ENCODE results near the gene ARHGEF37.

Gene ARHGEF37

DNA sequence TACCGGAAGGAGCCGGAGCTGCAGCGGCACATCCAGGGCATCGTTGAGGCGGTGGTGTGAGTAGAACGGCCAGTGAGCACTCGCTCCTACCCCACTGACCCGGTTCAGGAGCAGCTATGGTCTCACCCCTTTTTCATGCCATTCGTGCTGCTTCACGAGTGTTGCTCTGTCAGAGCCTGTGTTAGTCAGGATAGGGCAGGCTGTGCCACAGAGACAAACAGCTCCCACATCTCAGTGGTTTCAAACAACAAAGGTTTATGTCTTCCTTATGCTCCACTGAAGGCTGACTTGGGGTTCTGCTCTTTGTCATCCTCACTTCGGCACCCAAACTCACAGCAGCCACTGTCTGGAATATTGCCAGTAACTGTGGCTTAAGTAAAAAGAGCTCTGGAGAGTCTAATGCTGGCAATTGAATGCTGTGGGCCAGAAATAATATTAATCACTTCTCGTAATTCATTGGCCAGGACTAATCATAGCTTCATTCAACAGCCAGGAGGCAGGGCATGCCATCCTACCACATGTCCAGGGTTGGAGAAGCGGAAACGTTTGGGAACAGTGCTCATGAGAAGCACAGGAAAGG is 28.4 kb downstream of the ARHGEF37 start:
- Histone ChIP-seq H3K9me3 (ENCODE audit: control insufficient read depth in 5 of 5, low read length in 5 of 5) (no peaks in the 10 kb centered on the region), H3K27me3 (ENCODE audit: control insufficient read depth in 5 of 5, insufficient read depth in 4 of 5, low read length in 5 of 5) (no peaks in the 10 kb centered on the region), H3K9ac (ENCODE audit: low read length in 5 of 5) (no peak overlapping the region), H3K36me3 (ENCODE audit: control insufficient read depth in 5 of 5, insufficient read depth in 5 of 5, low read length in 5 of 5) (peaks cover 2 to 58% (median 30%) of the 10 kb centered on the region in 5 donors), H3K4me1 (ENCODE audit: control insufficient read depth in 5 of 5, insufficient read depth in 5 of 5, low read length in 5 of 5) (peaks cover 0 to 6% (median 5%) of the 10 kb centered on the region in 5 donors), H3K27ac (ENCODE audit: low read depth, low read length) (no peak overlapping the region), H3K4me3 (ENCODE audit: low read depth in 1 of 5, low read length in 5 of 5) (no peak overlapping the region)

- no peaks in the 10 kb centered on the region for H3K27me3 ChIP-seq (ENCODE audit: control insufficient read depth in 5 of 5, insufficient read depth in 4 of 5, low read length in 5 of 5)
- H3K9me3 ChIP-seq (ENCODE audit: control insufficient read depth in 5 of 5, low read length in 5 of 5): no peaks in the 10 kb centered on the region
- peaks cover 2 to 53% (median 30%) of the 10 kb centered on the region in 5 donors for H3K36me3 ChIP-seq (ENCODE audit: control insufficient read depth in 5 of 5, insufficient read depth in 5 of 5, low read length in 5 of 5)
- peaks cover 0 to 6% (median 4%) of the 10 kb centered on the region in 5 donors for H3K4me1 ChIP-seq (ENCODE audit: control insufficient read depth in 5 of 5, insufficient read depth in 5 of 5, low read length in 5 of 5)
- H3K27ac ChIP-seq (ENCODE audit: low read depth, low read length): no peak overlapping the region
- no peak overlapping the region for H3K9ac ChIP-seq (ENCODE audit: low read length in 5 of 5)
- no peak overlapping the region for H3K4me3 ChIP-seq (ENCODE audit: low read depth in 1 of 5, low read length in 5 of 5)
These were observed 29.4 kb downstream of the ARHGEF37 start for GRCh38 chr5:149610589-149611255.

GRCh38 chr5:149611326-149611725 is 30.0 kb downstream of the ARHGEF37 start:
- H3K27me3 ChIP-seq (ENCODE audit: control insufficient read depth in 5 of 5, insufficient read depth in 4 of 5, low read length in 5 of 5): no peaks in the 10 kb centered on the region
- no peak overlapping the region for H3K27ac ChIP-seq (ENCODE audit: low read depth, low read length)
- peaks cover 0 to 5% (median 4%) of the 10 kb centered on the region in 5 donors for H3K4me1 ChIP-seq (ENCODE audit: control insufficient read depth in 5 of 5, insufficient read depth in 5 of 5, low read length in 5 of 5)
- H3K9ac ChIP-seq (ENCODE audit: low read length in 5 of 5): no peak overlapping the region
- no peak overlapping the region for H3K4me3 ChIP-seq (ENCODE audit: low read depth in 1 of 5, low read length in 5 of 5)
- H3K9me3 ChIP-seq (ENCODE audit: control insufficient read depth in 5 of 5, low read length in 5 of 5): no peaks in the 10 kb centered on the region
- H3K36me3 ChIP-seq (ENCODE audit: control insufficient read depth in 5 of 5, insufficient read depth in 5 of 5, low read length in 5 of 5): peaks cover 2 to 47% (median 29%) of the 10 kb centered on the region in 5 donors

DNA sequence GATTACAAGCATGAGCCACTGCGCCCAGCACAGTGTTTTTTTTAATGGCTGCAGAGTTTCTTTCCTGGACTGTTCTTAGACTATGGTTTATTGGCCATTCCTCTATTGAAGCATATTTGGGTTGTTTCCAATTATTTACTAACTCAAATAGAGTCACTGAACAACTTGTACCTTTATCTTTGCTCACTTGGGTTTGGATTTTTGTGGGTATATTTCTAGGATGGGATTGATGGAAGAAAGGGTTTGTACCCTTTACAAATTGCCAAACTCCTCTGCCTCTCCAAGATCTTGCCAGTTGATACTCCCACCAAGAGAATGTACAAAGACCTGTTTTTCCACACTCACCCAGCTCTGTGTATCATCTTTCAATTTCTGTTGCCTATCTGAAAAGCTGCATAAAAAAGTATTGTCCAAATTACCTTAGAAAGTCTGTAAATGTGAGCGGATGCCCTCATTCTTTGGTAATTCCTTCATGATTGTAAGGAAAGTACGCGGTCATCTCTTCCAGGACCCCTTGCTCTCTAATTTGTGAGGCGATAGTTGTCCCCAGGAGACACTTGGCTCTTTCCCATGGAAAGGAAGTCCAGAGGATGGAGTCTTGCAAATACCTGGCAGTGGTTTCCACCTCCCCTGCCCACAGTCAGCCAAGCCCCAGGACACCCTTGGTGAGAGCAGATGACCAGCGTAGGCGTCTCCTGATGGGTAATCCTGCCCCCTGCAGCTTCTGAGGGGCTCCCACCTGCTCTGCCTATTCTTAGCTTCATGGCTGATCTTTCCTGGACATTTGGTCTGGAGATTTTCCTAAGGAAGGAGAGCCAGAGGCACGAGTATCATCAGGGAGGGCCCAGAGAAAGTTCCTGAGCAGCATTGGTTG is 33.0 kb downstream of the ARHGEF37 start:
- H3K9me3 ChIP-seq (ENCODE audit: control insufficient read depth in 5 of 5, low read length in 5 of 5): no peaks in the 10 kb centered on the region
- H3K36me3 ChIP-seq (ENCODE audit: control insufficient read depth in 5 of 5, insufficient read depth in 5 of 5, low read length in 5 of 5): peaks cover 2 to 64% (median 36%) of the 10 kb centered on the region in 5 donors
- H3K4me3 ChIP-seq (ENCODE audit: low read depth in 1 of 5, low read length in 5 of 5): no peak overlapping the region
- no peaks in the 10 kb centered on the region for H3K27me3 ChIP-seq (ENCODE audit: control insufficient read depth in 5 of 5, insufficient read depth in 4 of 5, low read length in 5 of 5)
- H3K9ac ChIP-seq (ENCODE audit: low read length in 5 of 5): no peak overlapping the region
- H3K27ac ChIP-seq (ENCODE audit: low read depth, low read length): no peak overlapping the region
- peaks cover 3 to 13% (median 4%) of the 10 kb centered on the region in 5 donors for H3K4me1 ChIP-seq (ENCODE audit: control insufficient read depth in 5 of 5, insufficient read depth in 5 of 5, low read length in 5 of 5)

- Histone ChIP-seq H3K4me1 (ENCODE audit: control insufficient read depth in 5 of 5, insufficient read depth in 5 of 5, low read length in 5 of 5) (peaks cover 3 to 13% (median 4%) of the 10 kb centered on the region in 5 donors), H3K4me3 (ENCODE audit: low read depth in 1 of 5, low read length in 5 of 5) (no peak overlapping the region), H3K9me3 (ENCODE audit: control insufficient read depth in 5 of 5, low read length in 5 of 5) (no peaks in the 10 kb centered on the region), H3K27me3 (ENCODE audit: control insufficient read depth in 5 of 5, insufficient read depth in 4 of 5, low read length in 5 of 5) (no peaks in the 10 kb centered on the region), H3K9ac (ENCODE audit: low read length in 5 of 5) (no peak overlapping the region), H3K36me3 (ENCODE audit: control insufficient read depth in 5 of 5, insufficient read depth in 5 of 5, low read length in 5 of 5) (peaks cover 2 to 58% (median 23%) of the 10 kb centered on the region in 5 donors), H3K27ac (ENCODE audit: low read depth, low read length) (no peak overlapping the region)
These were observed 34.7 kb downstream of the ARHGEF37 start for GRCh38 chr5:149615976-149616375.

GRCh38 chr5:149616727-149617285 is 35.5 kb downstream of the ARHGEF37 start:
- Histone ChIP-seq H3K4me1 (ENCODE audit: control insufficient read depth in 5 of 5, insufficient read depth in 5 of 5, low read length in 5 of 5) (peaks cover 3 to 13% (median 4%) of the 10 kb centered on the region in 5 donors), H3K36me3 (ENCODE audit: control insufficient read depth in 5 of 5, insufficient read depth in 5 of 5, low read length in 5 of 5) (peaks cover 2 to 58% (median 25%) of the 10 kb centered on the region in 5 donors), H3K4me3 (ENCODE audit: low read depth in 1 of 5, low read length in 5 of 5) (no peak overlapping the region), H3K9me3 (ENCODE audit: control insufficient read depth in 5 of 5, low read length in 5 of 5) (no peaks in the 10 kb centered on the region), H3K27ac (ENCODE audit: low read depth, low read length) (no peak overlapping the region), H3K9ac (ENCODE audit: low read length in 5 of 5) (no peak overlapping the region), H3K27me3 (ENCODE audit: control insufficient read depth in 5 of 5, insufficient read depth in 4 of 5, low read length in 5 of 5) (no peaks in the 10 kb centered on the region)

DNA sequence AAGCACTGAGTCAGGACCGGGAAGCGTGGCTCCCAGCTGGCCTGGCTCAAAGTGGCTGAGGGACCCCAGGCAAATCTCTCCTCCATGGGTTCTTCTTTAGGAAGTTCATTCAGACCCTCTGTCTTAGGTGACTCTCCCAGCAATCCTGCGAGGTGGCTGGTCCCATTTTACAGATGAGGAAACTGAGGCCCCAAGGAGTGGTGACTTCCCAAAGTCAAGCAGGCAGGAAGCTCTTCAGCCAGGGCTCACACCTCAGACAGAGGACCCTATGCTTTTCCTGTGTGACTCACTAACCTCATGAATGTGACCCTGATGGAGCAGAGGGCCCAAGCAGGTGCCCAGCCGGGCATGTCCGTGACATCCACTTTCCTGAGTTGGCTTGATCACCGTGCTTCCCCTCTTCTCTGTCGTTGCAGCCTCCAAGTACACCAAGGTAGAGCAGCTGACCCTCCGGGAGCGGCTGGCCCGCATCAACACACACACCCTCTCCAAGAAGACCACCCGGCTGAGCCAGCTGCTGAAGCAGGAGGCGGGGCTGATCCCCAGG is 36.5 kb downstream of the ARHGEF37 start:
- H3K27me3 ChIP-seq (ENCODE audit: control insufficient read depth in 5 of 5, insufficient read depth in 4 of 5, low read length in 5 of 5): no peaks in the 10 kb centered on the region
- H3K36me3 ChIP-seq (ENCODE audit: control insufficient read depth in 5 of 5, insufficient read depth in 5 of 5, low read length in 5 of 5): peaks cover 2 to 63% (median 32%) of the 10 kb centered on the region in 5 donors
- H3K9ac ChIP-seq (ENCODE audit: low read length in 5 of 5): no peak overlapping the region
- H3K27ac ChIP-seq (ENCODE audit: low read depth, low read length): no peak overlapping the region
- H3K4me3 ChIP-seq (ENCODE audit: low read depth in 1 of 5, low read length in 5 of 5): no peak overlapping the region
- H3K9me3 ChIP-seq (ENCODE audit: control insufficient read depth in 5 of 5, low read length in 5 of 5): no peaks in the 10 kb centered on the region
- H3K4me1 ChIP-seq (ENCODE audit: control insufficient read depth in 5 of 5, insufficient read depth in 5 of 5, low read length in 5 of 5): peaks cover 3 to 13% (median 4%) of the 10 kb centered on the region in 5 donors

DNA sequence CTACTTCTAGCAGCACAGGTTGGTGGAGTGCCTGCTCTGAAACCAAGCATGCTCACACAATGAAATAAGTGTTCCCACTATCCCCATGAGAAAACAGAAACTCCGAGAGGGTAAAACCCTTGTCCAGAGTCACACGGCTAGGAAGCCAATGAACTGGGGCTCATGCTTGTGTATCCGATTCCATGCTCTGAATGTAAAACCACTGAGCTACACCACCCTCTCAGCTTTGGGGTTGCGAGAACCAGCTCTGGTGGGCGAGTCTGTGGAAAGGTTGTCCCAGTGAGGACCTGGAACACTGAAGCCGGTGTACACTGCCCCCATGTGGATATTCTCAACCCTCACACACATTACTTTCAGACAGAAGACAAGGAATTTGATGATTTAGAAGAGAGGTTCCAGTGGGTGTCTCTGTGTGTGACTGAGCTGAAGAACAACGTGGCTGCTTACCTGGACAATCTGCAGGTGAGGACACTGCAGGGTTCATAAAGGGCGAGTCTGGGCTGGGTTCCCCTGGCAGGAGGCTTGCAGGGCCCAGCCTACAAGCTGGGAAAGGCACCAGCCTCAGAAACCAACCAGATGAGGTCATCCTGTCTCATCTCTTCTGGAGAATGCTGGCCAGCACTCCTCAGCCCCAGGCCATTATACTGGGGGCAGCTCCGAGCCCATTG is 37.4 kb downstream of the ARHGEF37 start:
- no peak overlapping the region for H3K27ac ChIP-seq (ENCODE audit: low read depth, low read length)
- H3K36me3 ChIP-seq (ENCODE audit: control insufficient read depth in 5 of 5, insufficient read depth in 5 of 5, low read length in 5 of 5): peaks cover 2 to 70% (median 39%) of the 10 kb centered on the region in 5 donors
- H3K9ac ChIP-seq (ENCODE audit: low read length in 5 of 5): no peak overlapping the region

DNA sequence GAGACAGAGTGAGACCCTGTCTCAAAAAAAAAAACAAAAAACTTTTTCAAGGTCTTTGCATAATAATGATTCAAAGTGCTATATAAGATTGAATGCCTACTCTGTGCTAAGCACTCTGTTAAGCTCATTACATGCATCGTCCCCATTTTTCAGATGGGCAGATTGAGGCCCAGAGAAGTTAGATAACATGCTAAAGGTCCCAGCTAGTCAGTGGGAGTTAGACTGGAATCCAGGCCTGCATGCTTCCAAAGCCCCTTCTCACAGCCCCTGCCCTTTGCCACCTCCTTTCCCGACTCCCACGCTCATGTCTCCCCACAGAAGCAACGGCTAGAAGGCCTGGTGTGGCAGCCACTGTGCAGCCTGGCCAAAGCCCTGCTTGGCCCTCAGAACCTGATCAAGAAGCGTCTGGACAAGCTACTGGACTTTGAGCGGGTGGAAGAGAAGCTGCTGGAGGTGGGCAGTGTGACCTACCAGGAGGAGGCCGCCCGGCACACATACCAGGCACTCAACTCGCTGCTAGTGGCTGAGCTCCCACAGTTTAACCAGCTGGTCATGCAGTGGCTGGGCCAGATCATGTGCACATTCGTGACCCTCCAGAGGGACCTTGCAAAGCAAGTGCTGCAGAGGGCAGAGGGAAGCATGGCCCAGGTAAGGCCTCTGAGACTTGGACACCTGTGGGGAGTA is 40.3 kb downstream of the ARHGEF37 start:
- Histone ChIP-seq H3K27me3 (ENCODE audit: control insufficient read depth in 5 of 5, insufficient read depth in 4 of 5, low read length in 5 of 5) (no peaks in the 10 kb centered on the region), H3K4me1 (ENCODE audit: control insufficient read depth in 5 of 5, insufficient read depth in 5 of 5, low read length in 5 of 5) (peaks cover 0 to 7% (median 4%) of the 10 kb centered on the region in 5 donors), H3K9me3 (ENCODE audit: control insufficient read depth in 5 of 5, low read length in 5 of 5) (no peaks in the 10 kb centered on the region), H3K36me3 (ENCODE audit: control insufficient read depth in 5 of 5, insufficient read depth in 5 of 5, low read length in 5 of 5) (peaks cover 0 to 90% (median 48%) of the 10 kb centered on the region in 5 donors), H3K9ac (ENCODE audit: low read length in 5 of 5) (no peak overlapping the region), H3K27ac (ENCODE audit: low read depth, low read length) (no peak overlapping the region), H3K4me3 (ENCODE audit: low read depth in 1 of 5, low read length in 5 of 5) (no peak overlapping the region)

More for the DNA sequence above, 37.4 kb downstream of the ARHGEF37 start:
- no peak overlapping the region for H3K4me3 ChIP-seq (ENCODE audit: low read depth in 1 of 5, low read length in 5 of 5)
- H3K4me1 ChIP-seq (ENCODE audit: control insufficient read depth in 5 of 5, insufficient read depth in 5 of 5, low read length in 5 of 5): peaks cover 3 to 13% (median 4%) of the 10 kb centered on the region in 5 donors
- H3K27me3 ChIP-seq (ENCODE audit: control insufficient read depth in 5 of 5, insufficient read depth in 4 of 5, low read length in 5 of 5): no peaks in the 10 kb centered on the region
- no peaks in the 10 kb centered on the region for H3K9me3 ChIP-seq (ENCODE audit: control insufficient read depth in 5 of 5, low read length in 5 of 5)
